Hematopoietic multipotent progenitor cell treated with erythropoietin and hydrocortisone succinate and interleukin-3 and kit ligand, for 17 days (in vitro differentiated cells): Measurements from ENCODE around the gene WDR77.

Experiments used
- DNase-seq: peaks from one replicate; pipeline ENCODE4 v3.0.0-alpha.2; 2015; ENCODE audit warnings: low spot score

Gene WDR77

GRCh38 chr1:111436726-111437125, 12.3 kb downstream of the WDR77 start:
- DNase-seq: no peak

DNA sequence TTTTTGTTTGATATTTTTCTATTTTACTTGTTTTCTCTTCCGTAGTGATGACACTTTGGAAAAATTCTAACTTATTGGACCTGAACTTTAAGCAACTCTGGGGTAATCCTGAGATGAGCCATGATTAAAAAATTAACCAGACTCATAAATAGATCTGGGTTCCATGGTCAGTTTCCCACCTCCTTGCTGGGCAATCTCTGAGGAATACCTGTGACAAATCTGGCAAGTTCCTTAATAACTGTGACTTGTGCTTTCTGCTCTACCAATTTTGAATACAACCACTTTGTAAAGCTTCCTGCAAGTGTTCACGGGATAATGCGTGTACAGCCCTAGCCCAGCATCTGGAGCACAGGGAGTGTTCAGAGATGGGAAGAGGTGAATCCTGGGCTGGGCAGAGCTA, 24.8 kb downstream of the WDR77 start:
- DNase-seq: no peak

- DNase-seq: no peak
Measured at GRCh38 chr1:111422546-111423391, 26.3 kb downstream of the WDR77 start.

DNA sequence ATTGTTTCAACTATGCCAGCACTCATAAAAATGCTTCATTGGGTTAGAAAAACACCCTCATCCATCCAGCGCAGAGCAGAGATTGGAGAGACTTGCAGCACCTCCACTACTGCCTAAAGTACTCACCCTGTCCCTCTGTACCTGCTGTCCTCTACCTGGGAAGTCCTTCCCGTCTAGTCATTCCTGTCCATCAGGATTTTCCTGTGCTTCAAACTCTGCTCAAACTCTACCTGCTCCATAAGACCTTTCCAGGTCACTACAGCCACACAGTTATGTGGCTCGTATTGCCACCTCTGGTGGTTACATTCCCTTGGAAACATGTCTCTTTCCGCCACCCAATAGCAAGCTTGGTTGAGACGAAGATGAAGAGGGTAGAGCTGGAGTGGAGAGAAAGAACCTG, 28.7 kb downstream of the WDR77 start:
- DNase-seq: no peak

- no peak for DNase-seq
Measured at GRCh38 chr1:111419037-111419436, 30.0 kb downstream of the WDR77 start.

DNA sequence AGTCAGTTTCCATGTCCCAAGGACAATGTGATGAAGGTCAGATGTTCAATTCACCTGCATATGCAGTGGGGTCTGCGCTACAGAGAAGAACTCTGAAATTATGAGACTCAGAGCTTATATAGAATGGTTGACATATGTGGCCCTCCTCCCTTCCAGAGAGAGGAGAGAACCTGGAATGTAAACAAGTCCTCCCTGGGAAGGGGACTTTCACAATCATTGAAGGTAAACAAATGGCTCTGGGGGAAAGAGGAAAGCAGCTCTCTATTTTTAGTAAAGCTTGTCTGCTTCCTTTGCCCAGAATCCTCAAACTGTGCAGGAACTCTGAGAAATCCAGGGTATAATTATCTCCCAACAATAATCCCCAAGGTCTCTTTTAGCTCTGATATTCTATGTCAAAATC, 31.3 kb downstream of the WDR77 start:
- DNase-seq: no peak

DNA sequence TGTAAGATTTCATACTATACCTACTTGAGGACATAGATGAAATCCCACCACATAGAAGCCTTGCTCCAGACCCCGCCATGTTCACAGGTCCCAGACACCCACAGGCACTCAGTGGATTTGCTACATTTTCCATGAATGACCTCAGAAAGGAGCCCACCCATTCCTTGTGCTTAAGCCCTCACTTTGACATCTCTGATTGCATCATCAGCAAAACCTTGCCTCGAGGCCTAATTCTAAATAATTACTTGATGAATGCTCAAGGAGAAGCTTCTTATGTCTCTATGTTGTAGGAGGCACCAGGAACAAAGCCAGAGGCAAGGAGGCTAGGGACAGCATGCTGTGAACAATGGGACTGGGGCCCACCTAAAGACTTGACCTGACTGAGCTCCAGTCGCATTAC, 33.6 kb downstream of the WDR77 start:
- no peak for DNase-seq

DNA sequence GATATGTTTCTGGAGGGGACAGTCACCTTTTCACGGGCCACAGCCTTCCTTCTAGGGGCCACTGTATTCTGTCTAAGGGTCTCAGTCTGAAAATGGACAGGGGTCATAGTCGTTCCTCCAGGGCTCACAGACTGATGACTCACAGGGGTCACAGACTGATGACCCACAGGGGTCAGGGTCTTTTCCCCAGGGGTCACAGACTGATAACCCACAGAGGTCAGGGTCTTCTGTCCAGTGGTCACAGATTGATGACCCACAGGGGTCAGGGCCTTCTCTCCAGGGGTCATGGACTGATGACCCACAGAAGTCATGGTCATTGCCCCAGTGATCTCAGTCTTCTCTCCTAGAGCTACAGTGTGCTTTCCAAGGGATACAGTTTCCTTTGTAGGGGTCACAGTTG, 34.3 kb downstream of the WDR77 start:
- DNase-seq: no peak

DNA sequence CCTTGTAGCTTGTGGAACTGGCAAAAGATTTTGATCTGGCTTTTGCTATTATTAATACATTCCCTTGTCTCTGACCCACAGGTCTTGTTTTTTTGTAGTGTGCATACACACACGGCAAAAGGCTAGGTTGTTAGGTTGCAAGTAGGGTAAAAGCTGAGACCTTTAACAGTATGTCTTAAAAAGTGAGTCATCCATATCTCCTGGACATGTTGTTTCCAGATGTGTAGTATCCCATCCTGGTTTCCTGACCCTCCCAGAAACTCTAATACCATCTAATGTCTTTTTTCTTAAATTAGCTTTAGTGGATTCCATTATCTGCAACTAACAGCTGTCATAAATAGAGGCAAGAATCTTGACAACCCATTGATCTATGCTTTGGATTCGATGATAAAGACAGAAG, 36.2 kb downstream of the WDR77 start:
- DNase-seq: no peak

- no peak for DNase-seq
Measured at GRCh38 chr1:111407301-111407700, 41.8 kb downstream of the WDR77 start.

DNA sequence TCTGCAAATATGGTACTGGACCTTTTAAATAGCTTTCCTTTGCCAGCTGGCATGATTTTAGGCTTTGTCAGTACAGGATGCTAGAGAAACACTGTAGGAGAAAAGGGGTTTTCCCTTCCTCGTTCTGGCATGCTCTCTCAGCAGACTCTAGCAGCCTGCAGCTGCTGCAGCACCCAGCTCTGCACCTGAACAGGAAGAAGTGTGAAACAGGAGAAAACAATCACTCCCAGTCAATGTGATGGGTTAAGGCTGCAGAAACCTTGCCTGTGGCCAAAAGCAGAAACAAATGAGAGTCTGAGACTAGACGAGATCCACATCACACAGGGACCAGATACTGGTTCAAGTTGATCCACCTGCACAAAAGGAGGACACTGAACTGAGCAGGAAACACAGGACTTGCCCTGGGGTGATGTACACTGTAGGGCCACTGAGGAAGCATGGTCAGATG, 42.7 kb downstream of the WDR77 start:
- no peak for DNase-seq

DNA sequence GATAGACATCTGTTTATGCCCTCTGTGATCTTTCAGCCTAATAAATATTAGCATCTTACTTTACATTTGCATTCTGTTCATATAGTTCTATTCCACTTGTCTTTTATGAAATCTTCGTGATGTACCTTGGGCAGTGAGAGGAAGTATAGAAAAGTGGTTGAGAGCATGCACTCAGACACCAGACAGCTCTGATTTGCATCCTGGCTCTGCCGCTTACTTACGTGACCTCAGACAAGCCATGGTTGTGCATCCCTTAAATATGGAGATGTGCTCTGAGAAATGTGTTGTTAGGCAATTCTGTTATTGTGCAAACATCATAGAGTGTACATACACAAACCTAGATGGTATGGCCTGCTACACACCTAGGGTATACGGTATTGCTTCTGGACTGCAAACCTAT, 44.5 kb downstream of the WDR77 start:
- no peak for DNase-seq

DNA sequence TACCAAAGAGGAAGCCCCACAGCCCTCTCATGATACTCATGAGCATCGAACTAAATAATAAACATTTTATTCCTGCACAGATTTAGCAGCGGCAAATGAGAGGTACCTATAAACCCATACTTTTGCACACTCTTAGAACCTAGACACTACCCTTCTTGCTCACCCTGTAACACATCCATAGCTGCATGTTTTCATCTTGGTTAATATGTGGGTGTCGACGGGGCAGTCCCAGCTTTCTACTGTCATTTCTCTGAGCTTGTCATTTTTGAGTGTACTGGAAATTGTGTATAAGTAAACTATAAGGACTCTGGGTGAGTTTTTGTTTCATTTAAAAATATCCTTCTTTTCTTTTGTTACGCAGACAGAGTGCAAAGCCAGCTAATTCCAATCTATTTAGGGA, 47.0 kb downstream of the WDR77 start:
- DNase-seq: no peak

DNA sequence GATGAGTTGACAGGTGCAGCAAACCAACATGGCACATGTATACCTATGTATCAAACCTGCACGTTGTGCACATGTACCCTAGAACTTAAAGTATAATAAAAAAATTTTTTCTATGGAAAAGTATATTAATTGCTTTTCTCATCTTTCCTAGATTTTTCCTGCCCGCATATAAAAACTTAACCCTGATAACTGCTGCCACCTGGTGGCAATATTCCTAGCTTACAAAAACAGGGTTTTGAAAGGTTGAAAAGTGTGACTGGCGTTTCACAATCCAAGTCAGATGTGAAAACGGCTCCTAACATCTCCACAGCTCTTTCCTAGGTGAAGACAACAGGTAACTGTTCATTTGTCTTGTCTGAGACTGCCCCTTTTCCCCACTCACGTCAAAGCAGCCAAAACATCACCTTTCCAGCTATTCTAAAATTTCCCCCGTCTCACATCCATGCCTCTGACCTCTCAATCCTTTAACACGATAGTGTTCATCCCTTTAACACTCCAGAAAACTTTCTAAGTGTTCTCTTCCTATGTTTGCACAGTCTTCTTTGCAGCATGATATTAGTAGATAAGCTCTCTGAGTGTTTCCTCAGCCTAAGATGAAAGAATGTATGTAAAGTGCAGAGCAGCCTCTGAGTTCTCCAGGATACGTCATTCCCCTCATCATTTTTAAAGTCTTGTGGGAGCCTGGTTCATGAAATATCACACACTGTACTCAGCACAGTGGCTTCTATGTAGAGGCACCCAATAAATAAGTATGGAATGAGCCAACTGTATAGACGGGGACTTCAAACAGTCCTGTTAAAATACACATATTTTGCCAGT, 49.1 kb downstream of the WDR77 start:
- DNase-seq: peak; percentile 59

- DNase-seq: no peak
Measured at GRCh38 chr1:111392460-111392945, 56.6 kb downstream of the WDR77 start.

DNA sequence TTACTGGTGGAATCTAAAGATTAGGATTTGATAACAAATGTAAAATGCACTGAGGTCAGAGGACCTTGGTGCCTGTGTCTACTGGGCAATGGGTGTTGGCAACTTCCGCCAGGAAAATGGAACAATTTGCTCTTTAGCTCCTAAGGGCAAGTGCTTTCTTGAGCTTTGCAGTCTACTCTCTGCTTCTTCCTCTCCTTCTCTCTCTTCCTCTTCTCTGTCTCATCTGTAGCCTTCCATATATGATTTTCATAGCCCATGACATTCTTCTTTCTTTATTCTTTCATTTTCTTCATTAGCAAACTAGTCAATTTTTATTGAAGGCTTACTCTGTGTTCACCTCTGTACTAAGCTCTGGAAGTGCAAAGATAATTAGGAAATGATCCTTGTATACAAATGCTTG, 57.0 kb downstream of the WDR77 start:
- DNase-seq: no peak
